ENCODE measurements around the gene PPA1.

Gene PPA1

GRCh38 chr10:70201105-70201504, 32.1 kb downstream of the PPA1 start:
- Histone ChIP-seq H3K4me1 (ENCODE audit: insufficient read depth, low read length, severe bottlenecking) (no peaks in the 10 kb centered on the region), H3K27ac (ENCODE audit: low read depth, low read length, poor library complexity, severe bottlenecking) (no peak overlapping the region), H4K20me1 (ENCODE audit: insufficient read depth, low read length) (no peaks in the 10 kb centered on the region), H3K27me3 (ENCODE audit: insufficient read depth, low read length) (no peaks in the 10 kb centered on the region), H3K79me2 (ENCODE audit: insufficient read depth, low read length) (no peaks in the 10 kb centered on the region), H3K9ac (ENCODE audit: low read length) (no peak overlapping the region), H3K9me3 (ENCODE audit: low read length) (no peaks in the 10 kb centered on the region), H3K4me2 (ENCODE audit: low read length) (no peak overlapping the region), H3K36me3 (ENCODE audit: insufficient read depth, low read length) (peaks cover 87% of the 10 kb centered on the region), H2AFZ (ENCODE audit: low read length) (no peak overlapping the region), H3K4me3 (ENCODE audit: low read depth, low read length, poor library complexity, severe bottlenecking) (no peak overlapping the region), H3K9me2 (ENCODE audit: low read depth, low read length) (no peaks in the 10 kb centered on the region), H3F3A (ENCODE audit: insufficient read depth, low read length) (peaks cover 4% of the 10 kb centered on the region; the same call in 1 of the 2 replicates)
- TF ChIP-seq EZH2 (IDR thresholded peaks at IDR 0.05; ENCODE audit: borderline replicate concordance, low read length), result no peak
- TF ChIP-seq, protein P1, sequence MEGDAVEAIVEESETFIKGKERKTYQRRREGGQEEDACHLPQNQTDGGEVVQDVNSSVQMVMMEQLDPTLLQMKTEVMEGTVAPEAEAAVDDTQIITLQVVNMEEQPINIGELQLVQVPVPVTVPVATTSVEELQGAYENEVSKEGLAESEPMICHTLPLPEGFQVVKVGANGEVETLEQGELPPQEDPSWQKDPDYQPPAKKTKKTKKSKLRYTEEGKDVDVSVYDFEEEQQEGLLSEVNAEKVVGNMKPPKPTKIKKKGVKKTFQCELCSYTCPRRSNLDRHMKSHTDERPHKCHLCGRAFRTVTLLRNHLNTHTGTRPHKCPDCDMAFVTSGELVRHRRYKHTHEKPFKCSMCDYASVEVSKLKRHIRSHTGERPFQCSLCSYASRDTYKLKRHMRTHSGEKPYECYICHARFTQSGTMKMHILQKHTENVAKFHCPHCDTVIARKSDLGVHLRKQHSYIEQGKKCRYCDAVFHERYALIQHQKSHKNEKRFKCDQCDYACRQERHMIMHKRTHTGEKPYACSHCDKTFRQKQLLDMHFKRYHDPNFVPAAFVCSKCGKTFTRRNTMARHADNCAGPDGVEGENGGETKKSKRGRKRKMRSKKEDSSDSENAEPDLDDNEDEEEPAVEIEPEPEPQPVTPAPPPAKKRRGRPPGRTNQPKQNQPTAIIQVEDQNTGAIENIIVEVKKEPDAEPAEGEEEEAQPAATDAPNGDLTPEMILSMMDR (IDR thresholded peaks at IDR 0.05; ENCODE audit: low read length), result no peak

- Histone ChIP-seq H3K4me3 (ENCODE audit: low read depth, low read length, poor library complexity, severe bottlenecking) (no peak overlapping the region), H3K4me2 (ENCODE audit: low read length) (no peak overlapping the region)
These were observed 34.3 kb downstream of the PPA1 start for GRCh38 chr10:70198696-70199466.

DNA sequence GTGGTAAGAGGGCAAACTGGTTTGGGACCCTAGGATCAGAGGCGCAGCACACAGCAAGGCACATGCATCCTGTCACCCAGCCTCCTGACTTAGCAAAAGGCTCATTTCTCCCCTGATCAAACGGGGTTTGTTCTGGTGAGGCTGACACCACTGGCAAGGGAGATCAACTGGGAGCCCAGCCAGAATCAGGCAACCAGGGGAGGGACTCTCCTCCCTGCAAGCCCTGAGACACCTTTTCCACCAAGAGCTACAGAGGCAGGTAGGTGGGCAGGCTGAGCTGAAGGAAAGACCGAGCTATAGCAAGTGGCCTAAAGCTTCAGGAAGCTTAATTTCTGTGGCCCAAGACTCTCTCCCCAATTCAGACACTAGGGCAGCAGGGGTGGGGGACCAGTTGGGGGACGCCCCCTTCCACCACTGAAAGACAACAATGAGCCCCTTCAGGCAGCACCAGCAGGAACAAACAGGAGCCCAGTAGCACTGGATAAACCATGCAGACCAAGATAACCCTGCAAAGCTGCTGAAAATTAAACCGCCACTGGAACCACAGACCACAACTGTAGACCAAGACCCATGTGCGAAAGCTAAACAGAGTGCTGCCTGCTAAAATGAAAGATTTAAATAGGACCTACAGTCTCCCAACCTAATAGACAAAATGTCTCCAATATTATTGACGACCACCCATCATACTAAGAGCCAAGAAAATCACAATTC, 35.8 kb downstream of the PPA1 start:
- H3K4me1 ChIP-seq (ENCODE audit: insufficient read depth, low read length, severe bottlenecking), result no peaks in the 10 kb centered on the region

More at GRCh38 chr10:70198696-70199466, 34.3 kb downstream of the PPA1 start:
- Histone ChIP-seq H3K27me3 (ENCODE audit: insufficient read depth, low read length) (no peaks in the 10 kb centered on the region), H3K9me3 (ENCODE audit: low read length) (no peaks in the 10 kb centered on the region), H4K20me1 (ENCODE audit: insufficient read depth, low read length) (no peaks in the 10 kb centered on the region), H3K9ac (ENCODE audit: low read length) (no peak overlapping the region), H3K4me1 (ENCODE audit: insufficient read depth, low read length, severe bottlenecking) (no peaks in the 10 kb centered on the region), H3K36me3 (ENCODE audit: insufficient read depth, low read length) (peaks cover 68% of the 10 kb centered on the region), H3F3A (ENCODE audit: insufficient read depth, low read length) (no peaks in the 10 kb centered on the region), H3K9me2 (ENCODE audit: low read depth, low read length) (no peaks in the 10 kb centered on the region), H3K27ac (ENCODE audit: low read depth, low read length, poor library complexity, severe bottlenecking) (no peak overlapping the region), H3K79me2 (ENCODE audit: insufficient read depth, low read length) (no peaks in the 10 kb centered on the region), H2AFZ (ENCODE audit: low read length) (no peak overlapping the region)
- no peak for TF ChIP-seq EZH2 (IDR thresholded peaks at IDR 0.05; ENCODE audit: borderline replicate concordance, low read length)
- TF ChIP-seq, protein P1 (IDR thresholded peaks at IDR 0.05; ENCODE audit: low read length), result no peak

More for the DNA sequence above, 35.8 kb downstream of the PPA1 start:
- H3K79me2 ChIP-seq (ENCODE audit: insufficient read depth, low read length), result no peaks in the 10 kb centered on the region
- TF ChIP-seq EZH2 (IDR thresholded peaks at IDR 0.05; ENCODE audit: borderline replicate concordance, low read length), result no peak
- TF ChIP-seq, protein P1 (IDR thresholded peaks at IDR 0.05; ENCODE audit: low read length), result no peak
- H3K9ac ChIP-seq (ENCODE audit: low read length), result no peak overlapping the region
- no peak overlapping the region for H2AFZ ChIP-seq (ENCODE audit: low read length)
- H3K36me3 ChIP-seq (ENCODE audit: insufficient read depth, low read length), result peaks cover 53% of the 10 kb centered on the region
- H3K4me2 ChIP-seq (ENCODE audit: low read length), result no peak overlapping the region
- H3K27me3 ChIP-seq (ENCODE audit: insufficient read depth, low read length), result no peaks in the 10 kb centered on the region
- no peaks in the 10 kb centered on the region for H4K20me1 ChIP-seq (ENCODE audit: insufficient read depth, low read length)
- H3K9me3 ChIP-seq (ENCODE audit: low read length), result no peaks in the 10 kb centered on the region
- no peak overlapping the region for H3K4me3 ChIP-seq (ENCODE audit: low read depth, low read length, poor library complexity, severe bottlenecking)
- H3K27ac ChIP-seq (ENCODE audit: low read depth, low read length, poor library complexity, severe bottlenecking), result no peak overlapping the region
- no peaks in the 10 kb centered on the region for H3F3A ChIP-seq (ENCODE audit: insufficient read depth, low read length)
- no peaks in the 10 kb centered on the region for H3K9me2 ChIP-seq (ENCODE audit: low read depth, low read length)

Data from OCI-LY1 (cell line).